Ramos (cell line): Measurements from ENCODE around the gene IQCM.
"Not testable (repeated sequence)": the region's sequence is repeated elsewhere in the genome, so short reads cannot be mapped to it uniquely, and the experiment has no call there.

Source experiments
- in situ Hi-C: fragments of 300-500 bp; cut with MboI; formaldehyde crosslinking; loops from one replicate; pipeline ENCODE4 v1.14.3; 2022; ENCODE audit warnings: low sequenced_read_pairs; ENCODE audit not compliant: unreplicated experiment

IQCM gene

DNA sequence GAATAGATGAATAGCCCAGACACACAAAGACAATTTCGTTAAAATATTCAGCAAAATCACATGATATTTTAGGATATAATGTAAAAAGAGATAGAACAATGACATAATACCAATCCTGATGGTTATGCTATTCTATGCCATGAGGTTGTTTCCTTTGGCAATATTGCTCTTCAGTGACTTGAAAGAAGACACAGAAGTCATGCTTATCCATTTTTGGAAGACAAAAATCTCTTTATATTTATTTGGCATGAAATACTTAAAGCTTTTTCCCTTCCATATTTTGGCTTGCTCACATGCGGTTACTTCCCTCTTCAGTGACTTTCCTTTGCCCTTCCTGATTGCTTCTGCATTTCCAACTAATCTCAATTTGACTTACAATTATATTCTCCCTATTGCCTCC lies 314.8 kb downstream of the IQCM start:
- in situ Hi-C loops = no loop called here

DNA sequence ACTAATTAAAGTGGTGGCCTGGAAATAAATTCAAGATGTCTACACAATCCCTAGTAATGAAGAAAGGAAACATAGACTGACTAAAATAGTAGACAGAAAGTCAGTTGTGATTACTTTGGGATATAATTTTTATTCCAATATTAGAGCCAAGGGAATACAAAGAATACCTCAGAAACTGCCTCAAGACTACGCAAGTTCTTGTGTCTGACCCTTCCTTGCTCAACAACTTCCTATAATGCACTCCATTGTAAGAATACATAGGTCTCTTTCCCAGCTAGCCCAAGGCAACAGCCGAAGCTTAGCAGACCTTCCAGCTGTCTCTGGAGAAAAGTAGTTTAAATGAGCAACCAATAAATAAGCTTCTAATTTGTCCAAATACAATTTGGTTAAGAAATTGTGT lies 315.9 kb downstream of the IQCM start:
- in situ Hi-C loops = no loop called here

DNA sequence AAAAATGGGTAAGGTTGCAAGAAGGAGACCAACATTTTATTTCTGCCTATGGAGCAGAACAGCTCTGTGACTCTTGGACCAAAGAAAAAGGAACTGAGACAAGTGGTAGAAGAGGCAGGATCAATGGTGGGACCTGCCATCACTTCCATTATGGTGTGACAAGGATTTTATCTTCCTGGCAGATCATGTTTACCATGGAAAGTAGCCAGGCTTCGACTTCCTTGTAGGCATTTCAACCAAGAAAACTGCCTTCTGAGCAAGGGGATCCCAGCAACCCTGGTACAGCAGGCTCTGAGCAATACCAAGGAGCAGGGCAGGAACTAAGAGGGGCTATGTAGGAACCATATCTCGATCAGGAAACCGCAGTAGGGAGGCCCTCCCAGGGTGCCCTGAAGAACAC lies 317.4 kb downstream of the IQCM start:
- in situ Hi-C loops = no loop called here

DNA sequence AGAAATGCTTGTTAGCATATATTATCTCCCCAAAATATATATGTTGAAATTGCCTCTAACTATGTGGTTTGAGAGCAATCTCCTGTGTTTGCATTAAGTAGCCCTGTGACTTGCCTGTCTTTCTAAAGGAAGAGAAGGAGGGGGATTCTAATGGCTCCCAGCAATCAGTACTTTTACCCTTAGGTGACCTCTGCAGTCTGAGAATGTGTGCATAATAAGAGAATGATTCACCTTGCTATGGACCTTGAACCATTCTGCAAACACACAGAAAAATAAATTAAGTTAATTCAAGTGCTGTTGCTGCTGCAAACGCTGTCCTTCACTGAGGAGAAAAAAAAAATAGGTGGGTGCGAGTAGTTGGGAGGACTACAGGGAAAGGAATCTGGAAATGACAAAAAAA lies 322.2 kb downstream of the IQCM start:
- in situ Hi-C loops = no loop called here

DNA sequence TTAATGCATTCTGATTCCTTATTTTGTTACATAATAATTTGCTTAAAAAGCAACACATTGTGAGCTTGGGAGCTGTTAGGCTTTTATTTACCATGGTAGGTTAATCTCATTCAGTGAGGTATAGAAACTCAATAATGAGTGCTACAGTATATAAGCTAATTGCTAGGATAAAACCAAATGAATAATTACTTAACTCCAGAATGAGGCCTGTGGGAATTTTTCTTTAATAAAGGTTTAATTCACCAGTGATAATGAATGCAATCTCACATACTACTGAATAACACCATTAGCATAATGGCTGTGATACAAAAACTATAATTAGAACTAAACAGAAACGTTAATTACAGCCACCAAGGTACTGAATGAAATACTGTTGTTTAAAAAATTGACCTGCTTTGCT lies 326.3 kb downstream of the IQCM start:
- in situ Hi-C loops = no loop called here

DNA sequence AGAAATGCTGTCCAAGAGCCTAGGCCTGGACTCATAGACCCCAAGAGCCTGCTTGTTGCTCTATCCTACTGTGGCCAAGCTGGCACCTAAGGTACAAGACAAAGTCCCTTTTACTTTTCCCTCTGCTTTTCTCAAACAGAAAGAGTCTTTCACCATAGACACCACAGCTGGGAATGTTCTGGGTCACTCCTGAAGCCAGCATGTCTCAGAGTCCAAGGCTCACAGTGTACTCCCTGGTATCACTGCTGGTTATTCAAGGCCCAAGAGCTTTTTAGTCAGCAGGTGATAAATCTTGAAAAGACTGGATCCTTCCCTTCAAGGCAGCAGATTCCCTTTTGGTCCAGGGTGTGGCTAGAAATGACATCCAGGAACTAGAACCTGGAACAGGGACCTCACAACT lies 328.8 kb downstream of the IQCM start:
- in situ Hi-C loops = no loop called here

DNA sequence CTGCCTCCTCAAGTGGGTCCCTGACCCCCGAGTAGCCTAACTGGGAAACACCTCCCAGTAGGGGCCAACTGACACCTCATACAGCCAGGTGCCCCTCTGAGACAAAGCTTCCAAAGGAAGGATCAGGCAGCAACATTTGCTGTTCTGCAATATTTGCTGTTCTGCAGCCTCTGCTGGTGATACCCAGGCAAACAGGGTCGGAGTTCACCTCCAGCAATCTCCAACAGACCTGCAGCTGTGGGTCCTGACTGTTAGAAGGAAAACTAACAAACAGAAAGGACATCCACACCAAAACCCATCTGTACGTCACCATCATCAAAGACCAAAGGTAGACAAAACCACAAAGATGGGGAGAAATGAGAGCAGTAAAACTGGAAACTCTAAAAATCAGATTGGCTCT lies 347.0 kb downstream of the IQCM start:
- in situ Hi-C loops = not testable (repeated sequence)

DNA sequence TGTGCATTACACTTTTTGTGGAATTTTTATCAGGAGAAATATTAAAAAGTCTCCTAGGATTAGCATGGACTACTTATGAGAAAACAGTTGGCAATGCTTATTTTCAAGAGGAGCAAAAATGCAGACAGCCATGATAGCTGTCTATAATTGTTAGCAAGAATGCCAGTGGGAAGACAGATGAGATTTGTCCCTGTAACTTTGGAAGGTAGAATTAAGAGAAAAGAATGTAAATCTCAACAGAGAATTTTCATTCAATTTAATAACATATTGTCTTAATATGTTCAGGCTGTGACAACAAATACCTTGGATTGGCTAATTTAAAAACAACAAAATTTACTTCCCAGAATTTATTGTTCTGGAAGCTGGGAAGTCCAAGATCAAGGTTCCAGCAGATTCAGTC lies 349.2 kb downstream of the IQCM start:
- in situ Hi-C loops = no loop called here

DNA sequence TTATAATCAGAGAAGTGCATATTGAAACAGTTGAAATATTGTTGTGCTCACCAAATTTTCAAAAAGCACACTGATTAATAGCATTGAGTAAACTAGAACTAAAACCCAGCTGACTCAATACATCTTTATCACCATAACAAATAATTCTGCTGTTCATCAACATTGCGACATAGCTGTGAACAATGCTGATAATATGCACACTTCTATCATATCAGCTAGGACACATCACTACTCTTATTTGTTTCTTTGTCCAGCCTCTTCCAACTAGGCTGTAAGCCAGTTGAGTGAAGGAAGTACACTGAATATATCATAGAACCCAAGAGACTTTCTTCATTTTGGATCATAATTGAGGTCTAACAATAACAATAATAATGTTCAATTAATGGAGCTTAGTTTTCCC lies 349.7 kb downstream of the IQCM start:
- in situ Hi-C loops = no loop called here

DNA sequence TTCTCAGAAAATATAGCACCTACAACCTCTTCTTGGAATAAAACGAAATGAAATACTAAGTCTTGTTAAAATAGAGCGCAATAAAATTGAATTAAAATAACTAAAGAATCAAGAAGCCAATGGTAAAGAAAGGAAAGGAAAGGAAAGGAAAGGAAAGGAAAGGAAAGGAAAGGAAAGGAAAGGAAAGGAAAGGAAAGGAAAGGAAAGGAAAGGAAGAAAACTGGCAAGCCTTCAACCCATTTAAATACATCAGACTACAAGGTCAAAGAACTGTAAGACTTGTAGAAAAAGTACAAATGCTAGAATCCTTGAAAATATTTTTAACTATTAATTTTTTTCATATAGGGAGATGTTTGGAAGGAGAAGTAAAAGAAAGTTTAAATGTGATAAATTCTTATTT lies 372.1 kb downstream of the IQCM start:
- in situ Hi-C loops = no loop called here

DNA sequence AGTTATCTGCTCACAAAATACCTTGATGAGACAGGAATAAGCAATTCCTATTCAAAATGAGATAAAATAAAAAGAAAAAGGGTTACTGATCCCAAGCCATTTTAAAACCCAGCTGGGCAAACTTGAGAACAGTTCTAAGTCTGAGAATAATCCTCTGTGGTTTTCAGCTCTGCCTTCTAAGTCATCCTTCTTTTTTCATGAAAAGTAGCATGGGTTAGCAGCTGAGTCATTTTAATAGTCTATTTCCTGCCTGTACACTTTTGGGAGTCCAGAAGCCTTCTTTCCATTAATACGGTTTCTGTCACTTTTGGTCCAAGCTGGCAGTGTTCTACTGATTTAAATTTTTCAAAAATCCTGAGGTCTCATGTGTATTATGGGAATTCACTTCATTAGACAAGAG lies 374.3 kb downstream of the IQCM start:
- in situ Hi-C loops = no loop called here

DNA sequence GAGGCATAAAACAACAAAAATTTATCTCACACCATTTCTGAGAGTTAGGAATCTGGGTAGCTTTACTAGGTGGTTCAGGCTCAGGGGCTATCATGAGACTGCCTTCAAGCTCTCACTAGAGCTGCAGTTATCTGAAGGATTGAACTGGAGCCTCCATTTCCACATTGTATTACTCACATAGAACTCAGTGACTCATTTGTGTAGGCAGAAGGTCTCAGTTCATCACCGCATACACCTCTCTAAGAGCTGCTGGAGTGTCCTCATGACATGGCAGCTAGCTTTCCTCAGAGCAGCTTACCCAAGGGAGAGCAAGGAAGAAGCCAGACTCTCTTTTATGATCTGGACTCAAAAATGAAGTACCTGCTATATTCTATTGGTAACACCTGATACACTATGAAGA lies 389.2 kb downstream of the IQCM start:
- in situ Hi-C loops = no loop called here

DNA sequence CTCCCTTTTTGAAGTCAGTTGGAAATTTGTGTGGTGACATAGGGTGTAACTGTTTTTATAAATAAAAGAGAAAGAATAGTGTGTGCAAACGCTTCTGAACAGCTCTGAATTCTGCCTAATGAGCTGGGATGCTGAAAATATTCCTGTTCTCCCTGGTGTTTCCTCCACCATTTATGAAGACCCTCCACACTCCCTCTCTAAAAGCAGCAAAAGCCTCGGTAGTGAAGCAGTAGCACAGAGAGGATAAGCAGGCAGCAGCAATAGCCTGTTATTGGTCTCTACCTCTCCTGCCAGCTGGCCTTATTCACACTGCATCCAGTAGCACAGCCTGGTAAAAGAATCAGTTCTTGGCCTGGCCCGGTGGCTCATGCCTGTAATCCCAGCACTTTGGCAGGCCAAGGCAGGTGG lies 406.1 kb downstream of the IQCM start:
- in situ Hi-C loops = no loop called here

DNA sequence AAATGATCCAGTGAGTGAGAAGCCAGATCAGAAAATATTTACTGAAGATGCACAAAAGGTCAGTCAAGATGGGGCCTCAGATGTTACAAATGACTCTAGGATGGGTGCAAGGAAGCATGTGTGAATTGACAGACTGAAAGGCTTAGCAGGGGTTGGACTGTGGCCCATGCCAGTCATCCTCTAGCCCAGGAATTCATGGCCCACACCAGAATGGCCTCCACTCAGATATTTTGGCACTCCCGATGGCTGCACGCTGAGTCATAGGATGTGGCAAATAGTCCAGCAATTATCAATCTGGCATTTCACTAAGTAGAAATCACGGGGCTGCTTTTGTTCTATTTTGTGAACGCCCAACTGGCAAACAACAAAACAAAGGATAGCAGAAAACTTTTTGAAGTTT lies 406.5 kb downstream of the IQCM start:
- in situ Hi-C loops = no loop called here

DNA sequence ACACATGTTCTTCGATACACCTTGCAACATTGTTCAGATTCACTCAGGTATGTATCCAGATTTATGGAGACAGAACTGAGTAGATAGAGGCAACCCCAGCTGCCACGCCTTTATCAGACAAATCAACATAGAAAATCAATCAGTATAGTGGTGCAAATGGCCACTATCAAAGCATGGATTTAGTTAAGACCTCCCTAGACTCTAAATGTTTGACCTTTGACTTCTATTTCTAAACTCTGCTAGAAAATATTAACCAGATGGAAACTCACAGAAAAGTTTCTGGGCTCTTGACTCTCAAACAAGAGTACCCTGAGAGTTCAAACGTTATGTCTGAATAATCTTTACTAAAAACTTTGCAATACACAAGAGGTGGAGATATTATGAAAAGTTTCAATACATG lies 411.5 kb downstream of the IQCM start:
- in situ Hi-C loops = no loop called here

DNA sequence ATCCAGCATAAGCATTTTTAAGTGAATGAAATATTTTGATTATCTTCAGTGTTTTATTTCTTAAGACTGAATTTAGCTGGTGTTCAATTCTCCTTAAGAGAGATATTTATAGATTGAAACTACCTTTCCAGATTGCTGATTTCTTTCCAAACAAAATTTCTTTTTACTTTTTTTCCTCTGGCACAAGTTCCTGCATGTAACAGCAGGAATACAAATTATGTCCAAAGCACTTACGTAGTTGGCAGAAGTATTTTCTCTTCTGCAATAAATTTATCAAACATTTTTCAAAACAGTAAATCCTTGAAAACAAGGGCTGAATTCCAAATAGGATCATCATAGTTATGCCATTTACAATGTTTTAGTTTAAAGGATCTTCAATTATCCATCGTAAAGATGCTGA lies 412.6 kb downstream of the IQCM start:
- in situ Hi-C loops = no loop called here

DNA sequence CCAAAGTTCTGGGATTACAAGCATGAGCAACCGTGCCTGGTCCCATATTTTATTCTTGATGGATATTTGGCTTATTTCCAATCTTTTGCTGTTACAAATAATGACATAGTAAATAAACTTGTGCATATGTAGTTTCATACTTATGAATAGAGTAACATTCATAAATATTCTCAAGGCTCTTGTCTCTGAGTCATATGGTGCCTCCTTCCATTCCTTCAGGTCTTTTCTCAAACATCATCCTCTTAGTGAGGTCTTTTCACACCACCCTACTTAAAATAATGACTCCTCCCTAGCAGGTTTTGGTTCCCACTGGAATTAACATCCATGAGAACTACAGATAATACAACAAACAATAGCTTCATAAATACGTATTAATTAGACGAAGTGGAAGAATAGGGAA lies 416.6 kb downstream of the IQCM start:
- in situ Hi-C loops = no loop called here

DNA sequence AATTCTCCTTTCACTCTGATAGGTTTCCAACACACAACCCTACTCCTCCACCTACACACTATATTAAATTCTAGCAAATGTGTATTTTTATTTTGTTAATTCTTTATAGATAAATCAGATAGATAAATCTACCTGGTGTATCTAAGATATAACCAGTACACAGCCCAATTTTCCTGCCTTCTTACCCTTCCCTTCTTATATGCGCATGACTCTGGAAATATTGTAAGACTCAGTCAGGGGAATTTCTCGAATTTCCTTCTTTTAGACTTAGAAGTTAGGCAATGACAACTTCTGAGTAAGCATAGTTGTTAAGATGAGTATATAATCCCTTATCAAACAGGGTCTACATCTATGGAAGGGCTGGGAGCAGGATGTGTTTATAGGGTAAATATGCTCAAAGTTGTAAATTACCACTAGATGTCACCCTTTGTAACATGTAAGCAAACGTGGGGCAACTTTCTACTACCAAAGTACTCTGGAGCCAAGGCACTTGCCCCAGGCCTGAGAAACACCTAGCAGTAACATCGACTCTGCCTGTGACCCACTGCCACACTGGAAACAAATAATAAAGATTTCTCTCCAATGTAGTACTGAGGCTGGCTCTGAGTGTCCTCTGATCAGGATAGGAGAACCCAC lies 444.7 kb downstream of the IQCM start:
- in situ Hi-C loops = no loop called here

DNA sequence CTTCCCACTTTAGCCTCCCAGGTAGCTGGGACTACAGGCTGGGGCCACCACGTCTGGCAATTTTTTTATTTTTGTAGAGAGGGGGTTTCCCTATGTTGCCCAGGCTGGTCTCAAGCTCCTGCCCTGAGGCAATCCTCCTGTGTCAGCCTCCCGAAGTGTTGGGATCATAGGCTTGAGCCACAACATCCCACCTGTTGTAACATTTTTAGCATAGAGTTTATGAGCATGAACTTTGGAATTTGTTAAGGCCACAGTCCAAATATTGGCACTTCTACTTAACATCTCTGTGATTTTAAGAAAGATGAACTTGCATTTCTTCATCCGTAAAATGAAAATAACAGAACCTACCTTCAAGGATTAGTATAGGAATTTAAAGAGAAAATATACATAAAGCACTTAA lies 445.6 kb downstream of the IQCM start:
- in situ Hi-C loops = no loop called here

DNA sequence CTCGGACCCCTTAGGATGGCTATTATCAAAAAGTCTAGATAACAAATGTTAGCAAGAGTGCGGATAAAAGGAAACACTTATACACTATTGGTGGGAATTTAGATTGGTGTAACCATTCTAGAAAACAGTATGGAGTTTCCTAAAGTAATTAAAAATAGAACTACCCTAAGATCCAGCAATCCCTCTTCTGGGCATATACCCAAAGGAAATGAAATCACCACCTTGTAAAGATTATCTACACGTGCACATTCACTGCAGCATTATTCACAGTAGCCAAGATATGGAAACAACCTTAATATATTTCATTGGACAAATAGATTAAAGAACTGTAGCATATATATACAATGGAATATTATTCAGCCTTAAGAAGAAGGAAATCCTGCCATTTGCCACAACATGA lies 462.4 kb downstream of the IQCM start:
- in situ Hi-C loops = no loop called here

DNA sequence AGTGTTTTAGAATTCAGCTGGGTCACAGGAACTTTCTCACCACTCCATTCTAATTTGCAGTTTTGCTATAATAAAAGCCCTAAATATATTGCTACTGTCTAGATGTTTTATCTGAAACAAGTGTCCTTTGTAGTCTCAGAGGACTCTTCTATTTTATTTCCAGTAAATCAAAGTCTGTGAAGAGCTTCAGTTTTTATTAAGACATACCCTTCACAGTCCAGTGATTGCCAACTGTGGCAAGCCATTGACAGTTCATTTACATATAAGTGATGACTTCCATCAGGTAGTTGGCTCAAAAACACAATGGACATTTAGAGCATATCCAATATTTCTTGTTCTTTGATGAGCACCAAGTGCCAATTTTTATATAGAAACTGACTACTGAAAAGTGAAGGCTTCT lies 466.1 kb downstream of the IQCM start:
- in situ Hi-C loops = no loop called here

DNA sequence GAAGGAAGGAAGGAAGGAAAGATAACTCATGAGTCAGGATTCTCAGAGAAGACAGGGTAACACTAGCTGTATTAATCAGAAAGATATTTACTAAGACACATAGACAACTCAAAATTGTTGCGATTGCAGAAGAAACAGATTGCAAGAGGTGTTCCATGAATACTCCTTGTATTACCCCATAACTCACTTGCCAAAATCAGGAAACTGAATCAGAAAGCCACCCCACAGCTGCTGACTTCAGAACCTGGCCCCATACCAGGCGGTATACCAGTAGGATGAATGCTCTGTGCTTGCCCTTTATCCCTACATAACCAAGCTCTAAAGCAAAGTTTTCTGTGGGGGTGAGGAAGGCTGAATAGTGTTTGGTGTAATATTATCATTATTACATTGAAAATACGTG lies 468.5 kb downstream of the IQCM start:
- in situ Hi-C loops = no loop called here

DNA sequence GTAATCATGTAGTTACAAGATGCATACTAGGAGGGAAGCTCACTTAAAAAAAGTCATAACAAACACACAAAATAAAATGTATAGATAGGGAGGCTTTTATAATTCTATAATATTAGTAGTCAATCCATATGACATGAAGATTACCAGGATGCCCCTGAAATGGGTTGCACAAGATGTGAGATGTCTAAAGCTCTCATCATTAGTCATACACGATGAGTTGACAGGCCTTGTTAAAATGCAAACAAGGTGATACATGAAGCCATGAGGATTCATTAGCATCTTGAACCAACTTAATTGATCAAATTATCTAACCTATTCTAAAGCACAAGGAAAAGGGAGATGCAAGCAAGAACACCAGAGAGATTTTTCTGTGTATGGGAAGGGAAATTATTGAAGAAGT lies 470.2 kb downstream of the IQCM start:
- in situ Hi-C loops = no loop called here
